GM19324 (cell line): ENCODE measurements around the gene ACSF3.
"Not testable (repeated sequence)": the region's sequence is repeated elsewhere in the genome, so short reads cannot be mapped to it uniquely, and the experiment has no call there.

Experiments
- ATAC-seq: cut with Tn5 transposase; IDR thresholded peaks from one replicate; pipeline ENCODE4 v1.9.1; 2021; ENCODE audit warnings: mild to moderate bottlenecking, moderate library complexity; ENCODE audit not compliant: unreplicated experiment, low FRiP score

Gene ACSF3

GRCh38 chr16:89155851-89156739 is 62.4 kb downstream of the ACSF3 start:
- no peak for ATAC-seq

DNA sequence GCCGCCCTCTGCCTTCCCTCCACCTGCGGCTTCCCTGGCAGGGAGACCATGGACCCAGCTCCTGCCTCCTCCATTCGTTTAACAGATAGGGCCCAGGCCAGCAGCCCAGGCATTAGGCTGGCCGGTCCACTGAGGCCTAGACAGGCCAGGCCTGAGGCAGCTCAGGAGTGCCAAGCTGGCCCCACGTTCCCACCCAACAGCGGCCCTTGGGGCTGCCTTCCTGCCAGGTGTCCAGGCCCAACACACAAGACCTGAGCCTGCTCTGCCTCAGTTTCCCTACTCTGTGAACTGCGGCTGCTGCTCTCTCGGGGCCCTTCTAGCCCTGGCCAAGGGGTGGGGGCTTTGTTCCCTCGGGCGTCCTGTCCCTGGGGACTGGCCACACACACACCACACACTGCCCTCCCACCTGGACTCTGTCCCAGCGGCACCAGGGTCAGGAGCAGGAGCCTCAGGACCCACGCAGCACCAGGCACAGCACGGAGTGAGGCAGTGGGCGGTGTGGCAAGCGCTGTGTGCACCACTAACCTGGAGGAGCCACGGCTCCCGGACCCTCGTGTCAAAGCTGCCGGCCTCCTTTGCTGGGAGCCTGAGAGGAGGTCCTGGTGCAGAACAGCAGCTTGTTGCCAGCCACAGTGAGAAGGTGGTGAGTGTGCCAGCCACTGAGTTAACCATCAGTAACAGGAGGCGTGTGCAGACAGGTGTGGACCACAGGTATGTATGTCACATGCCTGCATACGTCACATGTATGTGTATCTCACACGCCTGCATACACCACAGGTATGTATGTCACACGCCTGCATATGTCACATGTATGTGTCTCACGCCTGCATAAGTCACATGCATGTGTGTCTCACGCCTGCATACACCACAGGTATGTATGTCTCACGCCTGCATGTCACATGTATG is 63.3 kb downstream of the ACSF3 start:
- no peak for ATAC-seq

- ATAC-seq: no peak
Observed at GRCh38 chr16:89157778-89158177, 64.1 kb downstream of the ACSF3 start.

- ATAC-seq: no peak
Observed at GRCh38 chr16:89159066-89159849, 65.6 kb downstream of the ACSF3 start.

GRCh38 chr16:89159850-89160354 is 66.2 kb downstream of the ACSF3 start:
- ATAC-seq: no peak

- no peak for ATAC-seq
Observed at GRCh38 chr16:89160977-89161701, 67.5 kb downstream of the ACSF3 start.

DNA sequence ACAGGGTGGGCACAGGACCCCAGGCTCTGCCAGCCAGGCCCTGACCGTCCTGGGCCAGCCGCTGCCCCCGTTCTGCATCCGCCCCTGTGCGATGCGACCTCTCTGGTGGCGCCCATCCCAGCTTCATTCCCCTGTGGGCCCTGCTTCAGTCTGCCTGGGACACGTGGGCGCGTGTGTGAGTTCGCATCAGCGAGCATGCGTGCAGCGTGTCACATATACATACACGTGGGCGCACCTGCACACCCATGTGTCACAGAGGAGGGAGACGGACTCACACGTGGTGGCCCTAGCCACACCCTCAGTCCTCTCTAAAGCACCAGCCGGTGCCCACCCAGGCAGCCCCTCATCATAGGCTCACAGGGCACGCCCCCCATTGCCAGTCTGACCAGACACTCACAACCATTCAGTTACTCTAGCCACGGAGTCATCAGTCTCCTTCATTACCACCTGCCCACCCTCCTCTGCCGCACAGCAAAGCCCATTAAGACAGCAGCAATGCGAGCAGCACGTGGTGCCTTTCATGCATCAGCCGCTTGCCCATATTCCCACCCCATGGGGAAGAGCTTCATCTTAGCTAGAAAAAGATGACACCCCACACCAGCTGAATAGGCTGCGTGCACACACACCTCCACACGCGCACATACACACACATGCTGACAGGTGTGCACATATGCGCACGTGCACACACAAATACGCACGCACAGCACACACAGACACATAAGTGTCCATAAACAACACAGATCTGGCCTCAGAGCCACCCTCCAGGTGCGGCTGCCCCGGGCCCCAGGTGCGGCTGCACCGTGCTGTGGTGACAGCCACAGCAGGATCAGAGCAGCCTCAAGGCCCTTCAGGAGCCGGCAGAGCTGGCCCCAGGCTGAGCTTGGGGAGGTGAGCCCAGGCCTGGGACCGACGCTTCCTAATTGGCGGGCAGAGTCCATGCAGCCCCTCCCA is 68.4 kb downstream of the ACSF3 start:
- ATAC-seq: no peak

DNA sequence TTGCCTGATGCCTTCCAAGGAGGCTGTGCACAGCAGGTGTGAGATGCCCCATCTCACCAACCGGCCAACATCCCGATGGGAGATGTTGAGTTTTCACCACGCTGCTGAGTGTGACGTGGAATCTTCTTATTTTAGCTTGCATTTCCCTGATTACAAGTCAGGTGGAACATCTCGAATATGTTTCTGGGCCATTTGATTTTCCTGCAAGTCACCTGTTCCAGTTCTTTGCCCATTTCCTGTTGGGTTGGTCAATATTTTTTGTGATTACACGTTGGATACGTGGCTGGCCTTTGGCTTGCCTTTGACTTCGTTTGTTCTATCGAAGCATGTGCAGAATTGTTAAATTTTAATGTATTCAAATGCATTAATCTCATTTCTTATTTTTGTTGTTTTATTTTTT is 69.6 kb downstream of the ACSF3 start:
- ATAC-seq: no peak

DNA sequence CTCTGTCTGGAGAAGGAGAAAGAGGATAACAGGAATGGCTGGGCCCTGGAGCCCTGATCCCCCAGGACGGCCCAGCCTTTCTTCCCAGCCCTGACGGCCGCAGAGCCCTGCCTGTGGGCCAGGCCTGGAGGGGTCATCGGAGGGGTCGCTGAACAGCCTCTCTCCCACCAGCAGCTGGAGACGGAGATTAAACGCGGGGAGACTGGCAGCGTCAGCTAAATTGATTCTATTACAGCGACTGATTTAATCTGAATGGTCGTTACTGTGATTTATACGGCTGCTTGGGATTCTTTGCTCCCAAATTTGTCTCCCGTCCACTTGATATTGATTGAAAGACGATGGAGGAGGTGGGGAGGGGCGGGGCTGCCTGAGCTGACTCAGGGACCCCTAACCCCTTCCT is 70.8 kb downstream of the ACSF3 start:
- no peak for ATAC-seq

DNA sequence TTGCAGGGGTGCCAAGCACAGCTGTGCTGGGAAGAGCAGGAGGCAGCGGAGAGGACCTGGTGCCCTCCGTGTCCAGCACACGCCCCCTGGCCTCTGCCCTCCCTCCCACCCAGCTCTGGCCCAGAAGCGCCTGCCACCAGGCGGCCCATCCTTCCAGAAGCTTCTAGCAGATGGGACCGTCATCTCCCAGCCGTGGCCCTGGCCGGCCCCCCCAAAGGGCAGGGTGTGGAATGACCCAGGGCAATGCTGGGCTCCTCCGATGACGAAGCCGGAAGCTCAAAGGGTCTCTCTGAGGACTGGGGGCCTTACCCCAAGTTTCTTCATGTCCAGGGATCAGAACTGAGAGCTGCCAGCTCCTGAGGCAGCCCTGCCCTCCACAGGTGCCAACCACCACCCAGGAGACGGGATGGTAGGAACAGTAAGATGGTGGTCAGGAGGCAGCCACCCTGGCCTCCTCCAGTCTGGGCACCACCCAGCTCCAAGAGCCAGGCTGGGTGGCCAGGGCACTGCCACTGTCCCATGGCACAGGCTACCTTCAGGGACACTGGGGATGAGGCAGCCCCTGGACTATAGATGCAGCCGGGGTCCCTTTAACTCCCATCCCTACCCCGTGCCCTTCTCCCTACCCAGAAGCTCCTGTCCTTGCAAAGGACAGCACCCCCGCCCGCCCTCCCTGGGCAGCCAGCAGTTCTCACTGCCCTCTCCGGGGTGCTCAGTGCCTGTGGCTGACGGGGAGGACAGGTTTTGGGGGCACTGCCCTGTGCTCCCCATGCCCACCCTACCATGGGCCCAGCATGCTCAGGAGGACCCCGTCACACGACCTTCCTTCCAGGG is 71.4 kb downstream of the ACSF3 start:
- no peak for ATAC-seq

DNA sequence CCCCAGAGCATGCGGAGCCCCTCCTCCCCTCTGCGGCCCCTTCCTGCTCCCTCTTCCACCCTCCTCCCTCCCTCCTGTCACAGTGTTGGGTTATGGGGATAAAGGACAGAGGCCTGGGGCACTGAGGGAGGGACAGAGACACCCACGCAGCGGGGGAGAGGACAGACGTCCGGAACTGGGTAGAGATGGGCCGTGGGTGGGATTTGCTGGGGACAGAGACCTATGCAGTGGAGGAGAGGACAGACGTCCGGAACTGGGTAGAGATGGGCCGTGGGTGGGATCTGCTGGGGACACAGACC is 72.0 kb downstream of the ACSF3 start:
- not testable (repeated sequence) for ATAC-seq

DNA sequence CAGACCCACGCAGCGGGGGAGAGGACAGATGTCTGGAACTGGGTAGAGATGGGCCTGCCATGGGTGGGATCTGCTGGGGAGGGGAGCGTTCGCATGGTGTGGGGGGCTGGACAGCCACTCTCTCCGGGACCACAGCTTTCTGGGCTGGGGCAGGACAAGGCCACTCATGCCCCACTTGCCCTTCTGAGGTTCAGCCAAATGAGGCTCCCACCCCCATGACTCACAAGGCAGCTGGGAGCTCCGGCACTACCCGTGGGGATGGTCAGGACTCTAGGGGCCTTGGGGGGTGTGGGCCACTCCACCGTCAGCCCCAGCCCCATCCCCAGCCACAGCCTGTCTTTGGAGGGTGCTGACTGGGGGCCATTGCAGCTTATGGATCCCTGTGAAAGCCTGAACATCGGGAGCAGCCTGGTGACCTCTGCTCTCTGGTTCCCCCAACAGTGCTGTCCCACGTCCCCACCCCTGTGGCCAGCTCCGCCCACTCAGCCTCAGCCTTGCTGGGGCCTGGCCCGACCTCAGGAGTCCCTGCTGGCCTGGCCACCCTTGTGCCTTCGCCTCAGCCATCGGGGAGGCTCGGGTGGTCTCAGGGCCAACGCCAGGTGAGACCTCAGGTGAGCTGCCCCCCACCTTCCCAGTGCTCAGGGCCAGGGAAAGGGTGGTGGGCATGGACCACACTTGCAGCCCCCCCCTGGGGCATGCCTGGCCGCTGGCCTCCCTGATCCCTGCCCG is 73.2 kb downstream of the ACSF3 start:
- ATAC-seq: no peak

- ATAC-seq: no peak
Observed at GRCh38 chr16:89167425-89167941, 73.8 kb downstream of the ACSF3 start.

DNA sequence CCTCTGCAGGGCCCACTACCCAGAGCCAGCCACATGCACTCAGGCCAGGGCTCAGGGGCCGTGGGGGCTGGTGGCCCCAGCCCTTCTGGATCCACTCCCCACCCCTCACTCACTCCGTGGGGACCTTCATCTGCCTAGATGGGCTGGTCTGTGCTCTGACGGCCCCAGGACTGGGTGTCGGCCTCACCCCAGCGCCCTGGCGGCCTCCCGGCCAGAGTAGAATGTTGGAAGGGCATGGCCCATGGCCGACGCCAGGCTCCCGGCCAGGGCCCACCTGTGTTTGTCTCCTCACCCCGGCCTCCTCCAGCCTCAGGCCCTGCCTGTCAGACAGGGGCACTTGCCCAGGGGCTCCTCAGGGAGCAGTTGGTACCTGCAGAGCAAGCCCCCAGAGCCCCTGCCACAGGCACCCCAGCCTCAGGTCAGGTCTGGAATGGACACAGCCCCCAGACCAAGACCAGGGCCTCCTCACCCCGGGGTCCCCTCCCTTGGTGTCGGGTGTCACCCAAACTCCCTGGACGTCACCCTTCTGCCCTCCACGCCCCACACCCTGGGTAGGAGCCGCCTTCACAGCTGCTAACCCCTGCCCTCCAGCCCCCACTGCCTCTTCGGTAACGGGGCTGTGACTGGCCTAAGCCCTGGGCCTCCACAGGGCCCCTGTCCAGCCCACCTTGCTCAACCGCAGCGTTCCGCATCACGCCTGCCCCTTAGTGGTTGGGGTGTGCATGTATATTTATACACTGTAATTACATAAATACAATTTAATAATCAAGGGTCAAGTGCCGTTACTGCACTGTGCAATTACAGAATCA is 74.9 kb downstream of the ACSF3 start:
- no peak for ATAC-seq

GRCh38 chr16:89169778-89170177 is 76.1 kb downstream of the ACSF3 start:
- no peak for ATAC-seq
